K562 (cell line): ENCODE measurements around the gene AAGAB. TPM values are rescaled to one million over a fixed set of nuclear protein-coding genes. Genes with fewer than 3 reads are reported as not detected.

Experiments
- CEBPG ChIP-seq, 3 experiments: fragments of 200-800 bp in 1 of 3; sonication (Bioruptor generic) in 1 of 3; sonication (generic) in 1 of 3; formaldehyde crosslinking in 1 of 3; IDR thresholded peaks in 2 of 3; conservative IDR thresholded peaks in 1 of 3; 2 replicates each; pipeline versions ENCODE4 v1.6.1 to v1.8.0; 2016 to 2022; ENCODE audit warnings: missing compliant biosample characterization in 2 of 3, missing genetic modification characterization in 2 of 3, mild to moderate bottlenecking in 1 of 3, missing genetic modification reagents in 1 of 3
- DPF2 ChIP-seq: fragments of 450-650 bp; IDR thresholded peaks from 2 replicates; pipeline ENCODE4 v1.6.1; 2016
- HIVEP1 ChIP-seq: fragments of 250-450 bp; sonication (Bioruptor Pico); IDR thresholded peaks from 2 replicates; pipeline ENCODE4 v1.4.0; 2020; ENCODE audit warnings: mild to moderate bottlenecking
- MECOM ChIP-seq: fragments of 250-450 bp; sonication (Bioruptor Pico); IDR thresholded peaks from 2 replicates; pipeline ENCODE4 v1.8.0; 2022; ENCODE audit warnings: inconsistent platforms
- RBM25 ChIP-seq: fragments of 200-400 bp; formaldehyde crosslinking; IDR thresholded peaks from 2 replicates; pipeline ENCODE4 v1.6.1; 2018; ENCODE audit warnings: low read length, low read depth, moderate library complexity; ENCODE audit not compliant: severe bottlenecking
- RERE ChIP-seq: sonication (generic); formaldehyde crosslinking; IDR thresholded peaks from 2 replicates; pipeline ENCODE4 v1.8.0; 2023; ENCODE audit warnings: missing genetic modification reagents, mild to moderate bottlenecking, borderline replicate concordance
- TAF9B ChIP-seq: fragments of 450-650 bp; IDR thresholded peaks from 2 replicates; pipeline ENCODE4 v1.6.1; 2018; ENCODE audit warnings: mild to moderate bottlenecking; ENCODE audit not compliant: partially characterized antibody
- ZNF785 ChIP-seq: fragments of 250-450 bp; sonication (Bioruptor Pico); IDR thresholded peaks from 2 replicates; pipeline ENCODE4 v1.4.0; 2020; ENCODE audit warnings: mild to moderate bottlenecking
- polyA plus RNA-seq, 8 experiments: library from polyadenylated mRNA; depleted of rRNA in 4 of 8; stranded (reverse) in 5 of 8; unstranded in 3 of 8; fragments of >200 nt; fragmentation: Nextera tagmentation in 2 of 8; fragmentation: Illumina TruSeq in 1 of 8; extraction: Ambion mirVana in 2 of 8; extraction: Trizol in 1 of 8; gene quantifications; 2 replicates each; pipeline versions ENCODE4 v1.2.1 to v1.2.3, GENCODE V29; 2011 to 2014; ENCODE audit warnings: inconsistent platforms in 1 of 8, missing spikeins in 1 of 8
- total RNA-seq, 7 experiments: library from RNA; depleted of rRNA in 6 of 7; stranded (reverse); fragments of >200 nt in 6 of 7; fragmentation: Illumina TruSeq in 2 of 7; extraction: Trizol in 2 of 7; gene quantifications; 2 replicates each; pipeline versions ENCODE4 v1.2.1 to v1.2.3, GENCODE V29; 2011 to 2021; ENCODE audit warnings: low replicate concordance in 1 of 7
- TF ChIP-seq, protein P1 (sequence below): sonication (generic); formaldehyde crosslinking; IDR thresholded peaks from 2 replicates; pipeline ENCODE4 v1.8.0; 2022; ENCODE audit warnings: mild to moderate bottlenecking, missing genetic modification reagents, borderline replicate concordance

AAGAB gene
- total and polyA plus RNA-seq, 9 of the 15 experiments (the other 6 are each of a cell fraction or from before 2014, with no cell fraction given) = 17.8 to 109 (median 58.3) TPM

- no peak for TF ChIP-seq RERE (CRISPR knock-in tag)
- no peak for TF ChIP-seq TAF9B
- TF ChIP-seq HIVEP1 (CRISPR knock-in tag) = no peak
- TF ChIP-seq ZNF785 (CRISPR knock-in tag) = no peak
- TF ChIP-seq CEBPG (CRISPR knock-in tag; IDR thresholded peaks at IDR 0.05) = no peak
- TF ChIP-seq CEBPG (tag; conservative IDR thresholded peaks at IDR 0.05 in 1 of 2, IDR thresholded peaks at IDR 0.05 in 1 of 2) = no peak
- TF ChIP-seq, protein P1, sequence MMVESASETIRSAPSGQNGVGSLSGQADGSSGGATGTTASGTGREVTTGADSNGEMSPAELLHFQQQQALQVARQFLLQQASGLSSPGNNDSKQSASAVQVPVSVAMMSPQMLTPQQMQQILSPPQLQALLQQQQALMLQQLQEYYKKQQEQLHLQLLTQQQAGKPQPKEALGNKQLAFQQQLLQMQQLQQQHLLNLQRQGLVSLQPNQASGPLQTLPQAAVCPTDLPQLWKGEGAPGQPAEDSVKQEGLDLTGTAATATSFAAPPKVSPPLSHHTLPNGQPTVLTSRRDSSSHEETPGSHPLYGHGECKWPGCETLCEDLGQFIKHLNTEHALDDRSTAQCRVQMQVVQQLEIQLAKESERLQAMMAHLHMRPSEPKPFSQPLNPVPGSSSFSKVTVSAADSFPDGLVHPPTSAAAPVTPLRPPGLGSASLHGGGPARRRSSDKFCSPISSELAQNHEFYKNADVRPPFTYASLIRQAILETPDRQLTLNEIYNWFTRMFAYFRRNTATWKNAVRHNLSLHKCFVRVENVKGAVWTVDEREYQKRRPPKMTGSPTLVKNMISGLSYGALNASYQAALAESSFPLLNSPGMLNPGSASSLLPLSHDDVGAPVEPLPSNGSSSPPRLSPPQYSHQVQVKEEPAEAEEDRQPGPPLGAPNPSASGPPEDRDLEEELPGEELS (CRISPR knock-in tag) = no peak
- no peak for TF ChIP-seq MECOM (CRISPR knock-in tag)
- no peak for TF ChIP-seq RBM25
- TF ChIP-seq DPF2 = no peak
- TF ChIP-seq, all 486 proteins: peak for 0
These were observed 13.0 kb upstream of the AAGAB start (continued) for GRCh38 chr15:67267440-67267839.
